Hindlimb muscle (tissue), 1 donor: ENCODE data around the gene DOP1A. TPM values are rescaled to one million over a fixed set of nuclear protein-coding genes. Genes with fewer than 3 reads are reported as not detected.
"Not testable (repeated sequence)": the region's sequence is repeated elsewhere in the genome, so short reads cannot be mapped to it uniquely, and the experiment has no call there.

ENCODE experiments used
- DNase-seq: peaks from one replicate; pipeline ENCODE4 v3.0.0-alpha.2; 2013
- polyA plus RNA-seq: library from polyadenylated mRNA; unstranded; fragments of 120-200 nt; gene quantifications from one replicate; pipeline ENCODE4 v1.2.1, GENCODE V29; 2013; ENCODE audit not compliant: insufficient read length

The DOP1A gene
- polyA plus RNA-seq, 1 donor, result 13.8 TPM

DNA sequence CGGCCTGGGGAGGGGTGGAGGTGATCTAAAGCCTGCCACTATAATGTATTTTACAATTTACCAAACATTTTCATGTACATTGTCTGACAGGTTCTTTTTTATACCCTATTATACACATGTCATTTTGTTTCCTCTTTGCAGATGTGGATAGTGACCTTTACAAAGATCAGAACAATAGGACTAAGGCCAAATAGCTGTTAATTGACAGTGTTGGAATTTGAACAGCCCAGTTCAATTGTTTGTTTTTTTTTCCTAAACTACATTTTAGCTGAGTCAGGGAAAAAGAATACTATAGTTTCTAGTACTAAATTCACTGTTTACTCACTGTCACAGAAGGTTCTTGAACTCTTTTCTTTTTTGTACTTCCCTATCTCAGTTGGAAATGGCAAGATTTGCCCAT lies 85.4 kb downstream of the DOP1A start:
- DNase-seq, result no peak

- DNase-seq, result no peak
Measured at GRCh38 chr6:83153883-83154521, 86.5 kb downstream of the DOP1A start.

GRCh38 chr6:83155794-83156193 lies 88.3 kb downstream of the DOP1A start:
- no peak for DNase-seq

GRCh38 chr6:83160167-83160566 lies 92.7 kb downstream of the DOP1A start:
- no peak for DNase-seq

- no peak for DNase-seq
Measured at GRCh38 chr6:83167726-83168278, 100.3 kb downstream of the DOP1A start.

DNA sequence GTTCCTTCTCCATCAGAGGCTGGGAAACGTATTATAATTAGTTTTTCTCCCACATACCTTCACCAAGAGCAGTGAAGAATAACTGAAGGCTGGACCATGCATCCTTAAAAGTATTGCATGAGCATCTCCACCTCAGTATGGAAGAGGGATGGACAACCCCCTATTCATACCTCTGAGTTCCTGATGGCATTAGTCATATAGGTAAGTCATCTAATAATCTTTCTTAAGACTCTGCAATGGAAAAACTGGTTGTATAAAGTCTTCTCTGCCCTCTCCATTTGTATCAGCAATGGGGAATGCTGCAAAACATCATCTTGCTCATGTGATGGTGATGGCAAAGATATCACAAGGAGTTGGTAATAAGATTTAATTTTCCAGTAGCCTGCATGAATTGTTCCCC lies 101.1 kb downstream of the DOP1A start:
- DNase-seq, result no peak

GRCh38 chr6:83169106-83169505 lies 101.6 kb downstream of the DOP1A start:
- no peak for DNase-seq

- no peak for DNase-seq
Measured at GRCh38 chr6:83169511-83169910, 102.0 kb downstream of the DOP1A start.

- DNase-seq, result no peak
Measured at GRCh38 chr6:83176246-83176645, 108.8 kb downstream of the DOP1A start.

GRCh38 chr6:83180426-83180950 lies 113.0 kb downstream of the DOP1A start:
- DNase-seq, result no peak

- DNase-seq, result no peak
Measured at GRCh38 chr6:83182114-83182513, 114.6 kb downstream of the DOP1A start.

DNA sequence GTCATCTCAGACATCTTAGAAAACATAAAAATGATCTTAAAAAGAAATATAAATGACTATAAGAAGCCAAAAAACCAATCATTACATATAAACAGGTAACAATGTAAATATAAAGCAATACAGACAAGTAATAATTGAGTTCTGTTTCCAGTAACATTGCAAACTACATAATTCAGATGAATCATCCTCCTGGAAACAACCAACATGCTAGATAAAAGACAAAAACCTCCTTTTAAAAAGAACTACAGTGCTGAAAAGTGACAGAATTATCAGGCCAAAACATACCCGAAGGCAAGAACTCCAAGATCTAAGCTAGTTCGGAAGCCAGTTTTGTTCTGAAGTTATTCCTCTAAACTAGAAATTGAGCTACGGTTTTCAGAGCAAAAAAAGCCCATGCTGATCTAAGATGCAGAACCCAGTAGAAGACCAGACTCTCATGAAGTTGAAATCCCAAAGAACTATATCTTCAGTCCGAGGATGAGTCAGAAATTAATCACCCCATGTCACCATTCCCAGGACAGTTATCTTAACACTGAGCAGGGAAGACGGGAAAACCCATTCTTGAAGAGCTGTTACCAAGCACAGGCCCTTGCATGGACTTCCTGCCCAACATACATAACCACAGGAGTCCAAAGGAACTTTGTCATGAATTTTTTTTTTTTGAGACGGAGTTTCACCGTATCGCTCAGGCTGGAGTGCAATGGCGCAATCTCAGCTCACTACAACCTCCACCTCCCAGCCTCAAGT lies 115.8 kb downstream of the DOP1A start:
- no peak for DNase-seq

- DNase-seq, result no peak
Measured at GRCh38 chr6:83185096-83185495, 117.6 kb downstream of the DOP1A start.

- no peak for DNase-seq
Measured at GRCh38 chr6:83188501-83188900, 121.0 kb downstream of the DOP1A start.

- no peak for DNase-seq
Measured at GRCh38 chr6:83190626-83191025, 123.2 kb downstream of the DOP1A start.

GRCh38 chr6:83191974-83192373 lies 124.5 kb downstream of the DOP1A start:
- DNase-seq, result not testable (repeated sequence)

DNA sequence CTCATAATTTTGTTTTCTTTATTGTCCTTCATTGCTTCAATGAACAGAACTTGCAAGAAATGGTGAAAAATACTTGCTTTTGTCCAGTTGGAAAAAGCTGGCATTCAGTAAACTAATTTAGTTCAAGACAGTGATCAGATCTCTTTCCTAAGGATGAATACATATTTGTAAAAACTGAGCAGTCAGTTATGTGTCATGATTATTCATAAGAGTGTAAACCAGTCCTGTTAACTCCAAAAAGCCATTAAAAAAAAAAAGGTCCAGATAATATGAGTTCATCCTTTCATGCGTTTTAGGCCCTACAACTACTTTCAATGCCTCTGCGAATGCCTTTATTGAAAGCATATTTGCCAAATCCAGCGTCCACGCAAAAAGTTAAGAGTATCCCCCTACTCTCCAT lies 125.0 kb downstream of the DOP1A start:
- DNase-seq, result no peak

- DNase-seq, result peak; percentile 94
Measured at GRCh38 chr6:83192871-83193746, 125.6 kb downstream of the DOP1A start, which contains the start of the genes PGM3 and RWDD2A. Gene PGM3 (minus strand): TSS chr6:83193265. CDS start chr6:83191012, 2,253 bp downstream. Gene RWDD2A (plus strand): TSS chr6:83193357. CDS start chr6:83194452, 1,095 bp downstream.

DNA sequence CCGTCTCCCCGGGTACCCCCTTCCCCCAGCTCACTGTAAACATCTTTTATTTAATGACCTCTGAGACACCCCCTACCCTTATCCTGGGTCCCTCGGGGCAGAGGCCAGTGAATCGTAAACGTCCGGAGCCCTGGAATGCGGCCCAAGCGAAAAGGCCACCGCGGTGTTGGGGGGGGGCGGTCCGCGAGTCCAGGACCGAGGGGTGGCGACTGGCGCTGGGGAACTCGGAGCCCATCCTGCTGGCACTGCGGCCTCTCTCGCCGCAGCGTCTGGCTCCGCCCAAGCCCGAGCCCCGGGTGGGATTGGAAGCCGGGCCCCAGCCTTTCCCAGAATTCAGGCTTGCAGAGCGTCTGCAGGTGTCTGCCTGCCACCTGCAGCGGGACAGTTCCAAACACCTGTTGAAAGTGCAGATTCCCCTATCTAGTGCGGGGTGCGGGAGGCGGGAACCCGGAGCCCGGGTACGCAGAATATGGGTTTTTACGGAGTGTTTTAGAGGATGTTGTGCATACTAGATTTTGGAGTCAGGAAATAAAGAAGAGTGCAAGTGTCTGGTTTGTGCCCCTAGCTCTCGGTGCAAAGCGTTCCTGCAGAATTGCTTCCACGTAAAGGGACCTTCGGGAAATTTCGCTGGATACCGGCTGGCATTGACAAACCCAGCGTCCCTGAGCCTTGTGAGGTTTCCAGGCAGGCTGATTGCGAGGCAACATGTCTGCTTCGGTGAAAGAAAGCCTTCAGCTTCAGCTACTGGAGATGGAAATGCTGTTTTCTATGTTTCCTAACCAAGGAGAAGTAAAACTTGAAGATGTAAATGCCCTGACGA lies 126.5 kb downstream of the DOP1A start:
- peak; percentile 36 for DNase-seq

DNA sequence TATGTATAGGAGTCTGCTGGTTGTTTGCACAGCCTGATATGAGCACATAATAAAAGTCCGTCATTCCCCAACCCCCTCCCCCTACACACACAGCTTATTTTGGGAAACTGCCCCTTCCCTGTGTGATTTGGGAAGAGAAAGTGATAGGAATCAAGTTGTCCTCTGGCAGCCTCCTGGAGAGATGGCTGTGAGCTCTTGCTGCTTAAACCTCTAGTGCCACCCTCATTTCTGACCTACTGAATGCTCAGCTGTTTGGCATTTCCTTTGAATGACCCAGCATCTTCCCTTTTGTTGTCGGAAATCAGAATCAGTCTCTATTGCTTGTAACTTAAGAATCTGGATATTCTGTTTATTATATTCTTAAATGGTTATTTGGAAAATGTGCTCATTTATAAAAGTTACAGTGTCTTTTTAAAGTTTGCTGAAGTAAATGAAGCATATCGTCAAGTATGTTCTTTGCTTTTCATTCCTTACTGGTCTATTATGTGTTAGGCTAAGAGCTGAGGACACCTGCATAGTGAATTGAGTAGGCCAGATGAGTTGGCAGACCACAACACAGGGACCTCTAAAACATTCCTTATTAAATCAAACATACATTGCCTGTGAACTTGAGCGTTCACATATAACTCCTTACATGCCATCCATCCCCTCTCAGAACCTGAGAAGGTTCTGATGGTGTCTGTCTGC lies 131.2 kb downstream of the DOP1A start:
- no peak for DNase-seq
